Hindlimb muscle (tissue), 1 donor: ENCODE data around the gene EML3. TPM values are rescaled to one million over a fixed set of nuclear protein-coding genes. Genes with fewer than 3 reads are reported as not detected.
A peak's percentile ranks its signal among the peaks of the same experiment; 100 is the strongest.
"Not testable (repeated sequence)": the region's sequence is repeated elsewhere in the genome, so short reads cannot be mapped to it uniquely, and the experiment has no call there.

Source experiments
- DNase-seq: peaks from one replicate; pipeline ENCODE4 v3.0.0-alpha.2; 2013
- polyA plus RNA-seq: library from polyadenylated mRNA; unstranded; fragments of 120-200 nt; gene quantifications from one replicate; pipeline ENCODE4 v1.2.1, GENCODE V29; 2013; ENCODE audit not compliant: insufficient read length

The EML3 gene
- polyA plus RNA-seq = 20.7 TPM

- peak; percentile 85 for DNase-seq
Measured at GRCh38 chr11:62612366-62613290, at the start of gene EML3, which contains the start of gene ROM1. EML3 (minus strand) TSS chr11:62612775; CDS start chr11:62612457, 318 bp downstream. ROM1 (plus strand) TSS chr11:62613257; CDS start chr11:62613282, 25 bp downstream.

DNA sequence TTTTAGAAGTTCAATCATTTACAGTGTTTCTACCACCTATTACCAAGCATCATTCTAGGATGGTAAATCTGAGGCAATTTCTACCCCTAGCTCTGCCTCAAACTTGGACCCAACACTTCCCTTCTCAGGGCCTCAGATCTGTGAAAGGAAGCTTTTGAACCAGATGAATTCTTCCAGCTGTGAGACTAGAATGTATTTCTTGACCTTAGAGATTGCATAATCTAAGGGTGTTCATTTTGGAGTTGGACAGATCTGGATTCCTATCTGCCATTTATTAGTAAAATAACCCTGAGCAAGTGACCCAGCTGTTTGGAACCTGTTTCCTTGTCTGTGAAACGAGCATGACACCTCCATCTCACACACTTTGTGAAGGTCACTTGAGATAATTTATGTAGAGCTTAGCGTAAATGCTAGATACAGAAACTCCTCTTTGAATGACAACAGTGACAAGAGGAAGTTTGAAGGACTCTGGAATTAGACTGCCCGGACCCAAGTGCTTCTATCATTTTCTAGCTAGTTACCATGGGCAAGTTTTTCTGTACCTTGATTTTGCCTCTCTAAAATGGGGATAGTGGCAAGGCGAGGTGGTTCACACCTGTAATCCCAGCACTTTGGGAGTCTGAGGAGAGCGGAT lies 44.3 kb upstream of the EML3 start:
- DNase-seq = no peak

DNA sequence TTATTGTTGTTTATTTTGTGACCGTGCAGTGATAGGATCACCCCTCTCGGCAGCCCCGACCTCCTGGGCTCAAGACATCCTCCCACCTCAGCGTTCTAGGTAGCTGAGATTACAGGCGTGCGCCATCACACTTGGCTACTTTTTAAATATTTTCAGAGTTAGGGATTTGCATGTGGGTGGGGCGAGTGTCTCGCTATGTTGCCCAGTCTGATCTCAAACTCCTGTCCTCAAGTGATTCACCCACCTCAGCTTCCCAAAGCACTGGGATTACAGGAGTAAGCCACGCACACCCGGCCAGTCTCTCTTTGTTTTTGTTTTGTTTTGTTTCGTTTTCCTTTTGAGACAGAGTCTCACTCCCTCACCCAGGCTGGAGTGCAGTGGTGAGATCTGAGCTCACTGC lies 41.7 kb upstream of the EML3 start:
- DNase-seq = no peak

GRCh38 chr11:62652161-62653006 lies 39.8 kb upstream of the EML3 start:
- no peak for DNase-seq

DNA sequence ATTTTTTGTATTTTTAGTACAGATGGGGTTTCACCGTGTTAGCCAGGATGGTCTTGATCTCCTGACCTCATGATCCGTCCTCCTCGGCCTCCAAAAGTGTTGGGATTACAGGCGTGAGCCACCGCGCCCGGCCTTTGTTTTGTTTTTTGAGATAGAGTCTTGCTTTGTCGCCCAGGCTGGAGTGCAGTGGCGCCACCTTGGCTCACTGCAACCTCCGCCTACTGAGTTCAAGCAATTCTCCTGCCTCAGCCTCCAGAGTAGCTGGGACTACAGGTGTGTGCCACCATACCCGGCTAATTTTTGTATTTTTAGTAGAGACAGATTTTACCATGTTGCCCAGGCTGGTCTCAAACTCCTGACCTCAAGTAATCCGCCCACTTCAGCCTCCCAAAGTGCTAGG lies 37.7 kb upstream of the EML3 start:
- not testable (repeated sequence) for DNase-seq

GRCh38 chr11:62649486-62649885 lies 36.9 kb upstream of the EML3 start:
- DNase-seq = no peak

GRCh38 chr11:62648967-62649364 lies 36.4 kb upstream of the EML3 start:
- no peak for DNase-seq

GRCh38 chr11:62648185-62648966 lies 35.8 kb upstream of the EML3 start:
- no peak for DNase-seq

DNA sequence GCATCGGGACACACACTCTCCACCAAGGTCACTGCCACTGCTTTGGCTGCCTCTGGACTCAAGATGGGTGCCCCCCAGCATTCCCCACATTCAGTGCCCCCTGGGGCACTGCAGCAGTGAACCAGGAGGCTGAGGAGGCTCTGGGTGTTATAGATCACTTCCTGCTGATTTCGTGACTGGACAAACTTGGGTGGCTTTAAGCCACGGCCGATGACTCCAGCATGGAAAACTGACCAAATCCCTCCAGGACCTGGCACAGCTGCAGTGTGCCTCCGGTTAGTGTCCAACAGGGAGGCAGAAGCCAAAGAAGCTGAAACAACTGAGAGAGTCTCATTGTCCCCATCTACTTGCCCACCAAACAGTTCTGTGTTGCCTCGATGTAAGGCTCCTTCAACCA lies 35.0 kb upstream of the EML3 start:
- no peak for DNase-seq

GRCh38 chr11:62646825-62647608 lies 34.4 kb upstream of the EML3 start:
- DNase-seq = no peak

- DNase-seq = peak; percentile 98
Measured at GRCh38 chr11:62645946-62646824, 33.6 kb upstream of the EML3 start, which contains the start of gene GANAB. GANAB (minus strand) TSS chr11:62646613; CDS start chr11:62646599, 14 bp downstream.

- no peak for DNase-seq
Measured at GRCh38 chr11:62645671-62645945, 33.0 kb upstream of the EML3 start.

GRCh38 chr11:62644220-62644619 lies 31.6 kb upstream of the EML3 start:
- no peak for DNase-seq

GRCh38 chr11:62632492-62632891 lies 19.9 kb upstream of the EML3 start:
- no peak for DNase-seq

DNA sequence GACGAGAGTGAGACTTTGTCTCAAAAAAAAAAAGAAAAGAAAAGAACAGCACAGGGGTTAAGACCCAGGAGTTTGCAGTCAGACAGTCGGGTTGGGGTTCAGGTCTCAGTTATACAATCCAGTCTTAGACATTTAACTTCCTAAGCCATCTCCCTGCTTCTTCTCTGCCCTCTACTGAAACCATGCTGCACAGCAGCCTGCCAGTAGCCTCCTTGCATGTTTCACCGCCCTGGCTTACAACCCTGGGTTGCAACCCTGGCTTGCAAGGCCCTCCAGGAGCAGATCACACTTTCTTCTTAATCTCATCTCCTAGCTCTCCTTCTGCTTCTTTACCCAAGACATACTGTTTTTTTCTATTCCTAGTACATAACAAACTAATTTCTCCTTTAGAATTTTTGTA lies 15.1 kb upstream of the EML3 start:
- DNase-seq = no peak

GRCh38 chr11:62622476-62623089 lies 10.0 kb upstream of the EML3 start:
- DNase-seq = no peak

DNA sequence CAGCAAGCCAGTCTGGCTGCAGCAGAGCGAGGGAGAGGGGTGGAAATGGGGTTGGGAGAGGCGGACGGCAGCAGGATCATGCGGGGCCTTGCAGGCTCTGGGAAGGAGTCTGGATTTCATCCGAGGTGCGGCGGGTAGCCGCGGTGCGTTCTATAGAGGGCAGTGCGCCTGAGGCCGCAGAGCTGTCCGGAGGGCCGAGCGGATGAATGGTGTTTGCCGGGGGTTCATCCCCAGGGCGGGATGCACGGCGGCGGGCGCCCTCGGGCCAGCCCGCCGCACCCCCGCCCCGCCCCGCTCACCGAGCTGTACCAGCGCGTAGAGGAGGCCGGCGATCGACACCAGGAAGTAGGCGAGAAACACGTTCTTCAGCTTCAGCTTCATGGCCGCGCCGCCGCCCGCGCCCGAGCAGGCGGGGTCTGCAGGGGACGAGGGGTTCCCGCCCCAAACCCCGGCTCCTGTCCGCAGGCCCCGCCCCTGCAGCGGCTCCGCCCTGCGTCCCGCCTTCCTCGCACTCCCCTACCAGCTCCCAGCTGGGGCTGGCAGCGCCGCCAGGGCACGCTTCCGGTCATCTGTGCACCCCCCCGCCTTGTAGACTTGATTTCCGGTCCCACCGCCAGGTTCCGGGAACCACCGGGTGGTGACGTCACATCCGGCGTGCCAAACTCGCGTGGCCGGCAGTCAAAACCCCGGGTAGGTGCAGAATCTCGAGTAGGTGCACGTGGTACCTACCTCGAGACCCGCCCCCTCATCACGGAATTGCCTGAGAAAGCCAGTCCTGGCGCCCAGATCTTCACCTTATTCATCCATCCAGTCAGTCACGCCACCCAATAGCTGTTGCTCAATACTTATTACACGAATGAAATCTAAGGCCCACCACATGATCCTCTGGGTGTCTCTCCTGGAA lies 9.2 kb upstream of the EML3 start, which contains the start of gene B3GAT3:
Gene B3GAT3, minus strand, starts transcription at position 420 of the 904 bp plus-strand sequence. Its CDS starts 39 bp downstream, at position 381.
- peak; percentile 96 for DNase-seq

GRCh38 chr11:62621027-62621566 lies 8.5 kb upstream of the EML3 start:
- DNase-seq = no peak
